GM12892 (cell line): ENCODE measurements around the gene OBSCN.

Experiments used
- DNase-seq: peaks from one replicate; pipeline ENCODE4 v3.0.0; 2011; ENCODE audit not compliant: insufficient read length
- FAIRE-seq: peaks from 2 replicates; lab custom pipeline; 2011; peaks lifted over from hg19 to GRCh38; lab: Jason Lieb, UNC
- POLR2A ChIP-seq: IDR thresholded peaks from 2 replicates; pipeline ENCODE4 v1.6.1; 2011; ENCODE audit warnings: low read depth, low read length, control low read depth
- POLR2AphosphoS5 ChIP-seq: IDR thresholded peaks from 2 replicates; pipeline ENCODE4 v1.6.1; 2011; ENCODE audit warnings: low read depth, low read length, control low read depth
- TAF1 ChIP-seq: IDR thresholded peaks from 2 replicates; pipeline ENCODE4 v1.6.1; 2011; ENCODE audit warnings: low read depth, mild to moderate bottlenecking, control low read depth, low read length, borderline replicate concordance

Gene OBSCN

GRCh38 chr1:228163007-228163753, 44.7 kb upstream of the OBSCN start:
- no peak for DNase-seq

GRCh38 chr1:228163776-228164519, 43.9 kb upstream of the OBSCN start:
- no peak for DNase-seq
- TF ChIP-seq POLR2AphosphoS5 (no peak), TAF1 (no peak), POLR2A (no peak)
- FAIRE-seq: no peak

More at GRCh38 chr1:228163007-228163753, 44.7 kb upstream of the OBSCN start:
- FAIRE-seq: no peak
- no peak for TF ChIP-seq POLR2A

- DNase-seq (no peak), FAIRE-seq (no peak)
- TF ChIP-seq POLR2AphosphoS5 (no peak), TAF1 (no peak), POLR2A (no peak)
Observed at GRCh38 chr1:228164561-228165371, 43.1 kb upstream of the OBSCN start.

- DNase-seq (peak; percentile 98), FAIRE-seq (peak; percentile 99)
- TF ChIP-seq POLR2AphosphoS5 (peak; percentile 93), TAF1 (peak; percentile 96), POLR2A (peak; percentile 97)
Observed at GRCh38 chr1:228165372-228166169, 42.3 kb upstream of the OBSCN start, which contains the start of gene IBA57. Gene IBA57, plus strand, starts transcription at chr1:228165804. Its CDS starts 13 bp downstream, at chr1:228165817.

- DNase-seq (no peak), FAIRE-seq (peak; percentile 81)
- TF ChIP-seq POLR2A: no peak
- no peak for TF ChIP-seq POLR2AphosphoS5
- TF ChIP-seq TAF1: no peak
Observed at GRCh38 chr1:228166170-228166936, 41.5 kb upstream of the OBSCN start.

- FAIRE-seq (no peak), DNase-seq (no peak)
- no peak for TF ChIP-seq TAF1
- no peak for TF ChIP-seq POLR2A
- TF ChIP-seq POLR2AphosphoS5: no peak
Observed at GRCh38 chr1:228168563-228169270, 39.1 kb upstream of the OBSCN start.

- FAIRE-seq: no peak
- TF ChIP-seq TAF1 (no peak), POLR2AphosphoS5 (no peak), POLR2A (no peak)
- no peak for DNase-seq
Observed at GRCh38 chr1:228169345-228169744, 38.5 kb upstream of the OBSCN start.

GRCh38 chr1:228170666-228171065, 37.2 kb upstream of the OBSCN start:
- no peak for DNase-seq
- FAIRE-seq: no peak
- TF ChIP-seq POLR2A (no peak), POLR2AphosphoS5 (no peak), TAF1 (no peak)

GRCh38 chr1:228171221-228171891, 36.5 kb upstream of the OBSCN start:
- DNase-seq (no peak), FAIRE-seq (no peak)
- TF ChIP-seq TAF1 (no peak), POLR2A (no peak), POLR2AphosphoS5 (no peak)
